ENCODE measurements around the gene STK24.
"Not testable (repeated sequence)": the region's sequence is repeated elsewhere in the genome, so short reads cannot be mapped to it uniquely, and the experiment has no call there.

Gene STK24

GRCh38 chr13:98581381-98581780 lies 4.5 kb upstream of the STK24 start:
- Histone ChIP-seq H3K4me3 (ENCODE audit: low read depth in 1 of 2, low read length in 2 of 2) (no peak overlapping the region), H3K27ac (ENCODE audit: low read depth, low read length) (no peak overlapping the region), H3K9ac (ENCODE audit: low read length) (no peak overlapping the region), H3K36me3 (ENCODE audit: insufficient read depth, low read length) (no peaks in the 10 kb centered on the region), H3K4me1 (ENCODE audit: insufficient read depth, low read length) (peaks cover 27% of the 10 kb centered on the region), H3K9me3 (ENCODE audit: low read length) (no peaks in the 10 kb centered on the region), H3K27me3 (ENCODE audit: control insufficient read depth in 1 of 2, insufficient read depth in 2 of 2, low read length in 2 of 2) (no peaks in the 10 kb centered on the region)

- Histone ChIP-seq H3K36me3 (ENCODE audit: insufficient read depth, low read length) (no peaks in the 10 kb centered on the region), H3K4me1 (ENCODE audit: insufficient read depth, low read length) (peaks cover 26% of the 10 kb centered on the region), H3K4me3 (ENCODE audit: low read depth in 1 of 2, low read length in 2 of 2) (no peak overlapping the region), H3K9ac (ENCODE audit: low read length) (no peak overlapping the region), H3K27ac (ENCODE audit: low read depth, low read length) (no peak overlapping the region), H3K9me3 (ENCODE audit: low read length) (no peaks in the 10 kb centered on the region), H3K27me3 (ENCODE audit: control insufficient read depth in 1 of 2, insufficient read depth in 2 of 2, low read length in 2 of 2) (no peaks in the 10 kb centered on the region)
These were observed 3.5 kb upstream of the STK24 start for GRCh38 chr13:98580420-98580819.

GRCh38 chr13:98577836-98578285 lies 954 bp upstream of the STK24 start:
- Histone ChIP-seq H3K4me1 (ENCODE audit: insufficient read depth, low read length) (peaks cover 38% of the 10 kb centered on the region), H3K9ac (ENCODE audit: low read length) (peak overlapping the region; percentile 47), H3K9me3 (ENCODE audit: low read length) (no peaks in the 10 kb centered on the region), H3K36me3 (ENCODE audit: insufficient read depth, low read length) (no peaks in the 10 kb centered on the region), H3K27me3 (ENCODE audit: control insufficient read depth in 1 of 2, insufficient read depth in 2 of 2, low read length in 2 of 2) (no peaks in the 10 kb centered on the region), H3K4me3 (ENCODE audit: low read depth in 1 of 2, low read length in 2 of 2) (peak overlapping the region; percentile 61 to 88), H3K27ac (ENCODE audit: low read depth, low read length) (peak overlapping the region; percentile 87)

- Histone ChIP-seq H3K27me3 (ENCODE audit: control insufficient read depth in 1 of 2, insufficient read depth in 2 of 2, low read length in 2 of 2) (no peaks in the 10 kb centered on the region), H3K9me3 (ENCODE audit: low read length) (no peaks in the 10 kb centered on the region), H3K36me3 (ENCODE audit: insufficient read depth, low read length) (no peaks in the 10 kb centered on the region), H3K4me1 (ENCODE audit: insufficient read depth, low read length) (peaks cover 43% of the 10 kb centered on the region), H3K9ac (ENCODE audit: low read length) (peak overlapping the region; percentile 73), H3K27ac (ENCODE audit: low read depth, low read length) (peak overlapping the region; percentile 84), H3K4me3 (ENCODE audit: low read depth in 1 of 2, low read length in 2 of 2) (peak overlapping the region; percentile 72 to 81)
These were observed 534 bp downstream of the STK24 start for GRCh38 chr13:98576200-98576945.

DNA sequence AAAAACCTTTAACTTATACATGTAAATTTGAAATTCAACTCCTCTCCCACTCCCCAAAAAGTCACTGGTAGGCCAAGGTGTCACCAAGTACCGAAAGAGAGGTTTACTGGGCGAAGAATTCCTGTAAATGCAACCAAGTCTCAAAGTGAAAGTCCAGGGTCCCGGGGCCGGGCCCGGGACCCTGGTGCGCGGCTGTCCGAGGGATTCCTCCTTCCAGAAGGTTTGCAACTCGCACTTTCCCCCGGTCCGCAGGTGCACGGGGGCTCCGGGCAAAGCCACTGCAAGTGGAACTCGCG lies 1.1 kb downstream of the STK24 start:
- Histone ChIP-seq H3K36me3 (ENCODE audit: insufficient read depth, low read length) (no peaks in the 10 kb centered on the region), H3K27ac (ENCODE audit: low read depth, low read length) (peak overlapping the region; percentile 84), H3K27me3 (ENCODE audit: control insufficient read depth in 1 of 2, insufficient read depth in 2 of 2, low read length in 2 of 2) (no peaks in the 10 kb centered on the region), H3K9ac (ENCODE audit: low read length) (peak overlapping the region; percentile 73), H3K4me1 (ENCODE audit: insufficient read depth, low read length) (peaks cover 41% of the 10 kb centered on the region), H3K4me3 (ENCODE audit: low read depth in 1 of 2, low read length in 2 of 2) (peak overlapping the region; percentile 72 to 81), H3K9me3 (ENCODE audit: low read length) (no peaks in the 10 kb centered on the region)

DNA sequence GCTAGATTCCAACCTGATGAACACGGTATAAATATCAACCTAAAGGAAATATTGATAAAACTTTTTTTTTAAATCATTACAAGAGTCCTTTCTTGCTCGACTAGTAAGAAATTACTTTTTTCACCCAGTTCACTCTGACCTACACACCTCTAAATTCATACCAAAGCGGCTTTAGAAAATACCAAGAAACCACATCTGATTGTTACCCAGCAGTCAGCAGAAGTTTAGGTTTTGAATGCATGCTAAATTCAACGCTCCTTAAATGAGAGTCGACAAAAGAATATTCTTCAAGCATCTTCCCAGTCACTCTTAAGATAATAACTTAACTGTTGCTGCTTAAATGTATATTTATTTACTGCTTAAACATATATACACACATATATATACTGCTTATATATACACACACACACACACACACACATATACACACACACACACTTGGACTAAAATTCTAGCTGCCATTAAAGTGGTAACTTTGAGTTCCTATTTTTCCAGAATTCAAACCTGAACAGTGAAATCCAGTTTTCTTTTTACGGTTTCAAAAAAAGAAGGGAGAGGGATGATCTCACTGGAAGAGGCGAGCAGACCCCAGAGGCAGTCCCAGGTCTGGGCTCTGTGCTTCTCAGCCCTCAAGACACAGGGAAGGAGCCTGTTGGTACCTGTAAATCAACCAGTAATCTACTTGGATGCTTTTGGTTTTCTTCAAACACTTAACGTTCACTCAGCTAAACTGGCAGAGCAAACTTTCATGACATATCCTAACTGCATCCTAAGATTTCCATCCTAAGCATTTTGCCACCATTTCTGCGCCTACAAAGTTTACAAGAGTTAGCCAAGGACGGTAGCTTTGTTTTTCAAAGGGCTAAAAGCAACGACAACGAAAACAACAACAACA lies 1.7 kb downstream of the STK24 start:
- peak overlapping the region; percentile 84 for H3K27ac ChIP-seq (ENCODE audit: low read depth, low read length)

GRCh38 chr13:98571955-98572662 lies 4.8 kb downstream of the STK24 start:
- H3K9ac ChIP-seq (ENCODE audit: low read length): no peak overlapping the region
- H3K4me3 ChIP-seq (ENCODE audit: low read depth in 1 of 2, low read length in 2 of 2): no peak overlapping the region
- no peaks in the 10 kb centered on the region for H3K9me3 ChIP-seq (ENCODE audit: low read length)
- H3K27ac ChIP-seq (ENCODE audit: low read depth, low read length): no peak overlapping the region
- H3K36me3 ChIP-seq (ENCODE audit: insufficient read depth, low read length): no peaks in the 10 kb centered on the region
- H3K4me1 ChIP-seq (ENCODE audit: insufficient read depth, low read length): peaks cover 48% of the 10 kb centered on the region
- no peaks in the 10 kb centered on the region for H3K27me3 ChIP-seq (ENCODE audit: control insufficient read depth in 1 of 2, insufficient read depth in 2 of 2, low read length in 2 of 2)

More for the DNA sequence above, 1.7 kb downstream of the STK24 start:
- Histone ChIP-seq H3K27me3 (ENCODE audit: control insufficient read depth in 1 of 2, insufficient read depth in 2 of 2, low read length in 2 of 2) (no peaks in the 10 kb centered on the region), H3K36me3 (ENCODE audit: insufficient read depth, low read length) (no peaks in the 10 kb centered on the region), H3K4me1 (ENCODE audit: insufficient read depth, low read length) (peaks cover 47% of the 10 kb centered on the region), H3K9me3 (ENCODE audit: low read length) (no peaks in the 10 kb centered on the region), H3K9ac (ENCODE audit: low read length) (peak overlapping the region; percentile 73), H3K4me3 (ENCODE audit: low read depth in 1 of 2, low read length in 2 of 2) (peak overlapping the region; percentile 72 to 81)

- Histone ChIP-seq H3K27ac (ENCODE audit: low read depth, low read length) (peak overlapping the region; percentile 71), H3K9me3 (ENCODE audit: low read length) (no peaks in the 10 kb centered on the region), H3K4me1 (ENCODE audit: insufficient read depth, low read length) (peaks cover 60% of the 10 kb centered on the region), H3K36me3 (ENCODE audit: insufficient read depth, low read length) (no peaks in the 10 kb centered on the region), H3K27me3 (ENCODE audit: control insufficient read depth in 1 of 2, insufficient read depth in 2 of 2, low read length in 2 of 2) (no peaks in the 10 kb centered on the region), H3K9ac (ENCODE audit: low read length) (peak overlapping the region; percentile 10), H3K4me3 (ENCODE audit: low read depth in 1 of 2, low read length in 2 of 2) (peak overlapping the region in 1 of 2 donors; percentile 32)
These were observed 6.0 kb downstream of the STK24 start for GRCh38 chr13:98570929-98571372.

DNA sequence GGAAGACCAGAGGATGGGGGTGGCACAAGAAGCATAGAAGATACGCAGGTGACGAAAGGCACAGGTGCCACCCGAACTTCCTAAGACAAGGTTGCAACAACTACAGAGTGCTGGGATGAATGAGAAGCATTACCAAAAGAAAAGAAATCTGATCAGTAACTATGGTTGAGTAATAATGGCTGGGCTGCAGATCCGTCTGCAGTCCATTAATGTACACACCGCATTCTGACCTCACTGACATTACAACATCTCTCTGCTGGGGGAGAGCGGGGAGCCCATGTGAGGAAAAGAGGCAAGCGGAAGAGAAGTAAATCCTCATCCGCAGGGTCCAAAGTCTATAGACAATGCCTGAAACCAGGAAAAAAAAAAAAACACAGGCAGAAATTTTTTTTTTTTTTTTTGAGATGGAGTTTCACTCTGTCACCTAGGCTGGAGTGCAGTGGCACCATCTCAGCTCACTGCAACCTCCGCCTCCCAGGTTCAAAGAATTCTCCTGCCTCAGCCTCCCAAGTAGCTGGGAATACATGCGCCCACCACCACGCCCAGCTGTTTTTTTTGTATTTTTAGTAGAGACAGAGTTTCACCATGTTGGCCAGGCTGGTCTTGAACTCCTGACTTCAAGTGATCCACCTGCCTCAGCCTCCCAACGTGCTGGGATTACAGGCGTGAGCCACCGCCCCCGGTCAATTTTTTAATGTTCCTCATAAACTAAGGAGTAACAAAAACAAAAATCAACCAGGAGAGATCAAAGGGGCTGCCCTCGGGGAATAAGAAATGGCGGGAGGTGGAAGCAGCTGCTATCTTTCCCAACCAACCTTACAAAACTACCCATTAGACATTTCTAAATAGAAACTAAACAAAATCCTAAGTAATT lies 7.2 kb downstream of the STK24 start:
- not testable (repeated sequence) for H3K36me3 ChIP-seq (ENCODE audit: insufficient read depth, low read length); H3K27me3 ChIP-seq (ENCODE audit: control insufficient read depth in 1 of 2, insufficient read depth in 2 of 2, low read length in 2 of 2); H3K4me3 ChIP-seq (ENCODE audit: low read depth in 1 of 2, low read length in 2 of 2); H3K9me3 ChIP-seq (ENCODE audit: low read length); H3K27ac ChIP-seq (ENCODE audit: low read depth, low read length)
- Histone ChIP-seq H3K4me1 (ENCODE audit: insufficient read depth, low read length) (peaks cover 68% of the 10 kb centered on the region), H3K9ac (ENCODE audit: low read length) (peak overlapping the region; percentile 10)

GRCh38 chr13:98568918-98569317 lies 8.0 kb downstream of the STK24 start:
- no peak overlapping the region for H3K9ac ChIP-seq (ENCODE audit: low read length)

More at GRCh38 chr13:98568918-98569317, 8.0 kb downstream of the STK24 start:
- H3K27ac ChIP-seq (ENCODE audit: low read depth, low read length): no peak overlapping the region
- H3K4me3 ChIP-seq (ENCODE audit: low read depth in 1 of 2, low read length in 2 of 2): no peak overlapping the region
- H3K4me1 ChIP-seq (ENCODE audit: insufficient read depth, low read length): peaks cover 68% of the 10 kb centered on the region
- H3K27me3 ChIP-seq (ENCODE audit: control insufficient read depth in 1 of 2, insufficient read depth in 2 of 2, low read length in 2 of 2): no peaks in the 10 kb centered on the region
- H3K9me3 ChIP-seq (ENCODE audit: low read length): no peaks in the 10 kb centered on the region
- H3K36me3 ChIP-seq (ENCODE audit: insufficient read depth, low read length): no peaks in the 10 kb centered on the region

All from muscle layer of colon (tissue), 2 donors.